Type B pancreatic cell (in vitro differentiated cells): ENCODE measurements around the gene ADGRG3. TPM values are rescaled to one million over a fixed set of nuclear protein-coding genes. Genes with fewer than 3 reads are reported as not detected.
"Not testable (repeated sequence)": the region's sequence is repeated elsewhere in the genome, so short reads cannot be mapped to it uniquely, and the experiment has no call there.

ENCODE experiments used
- DNase-seq: peaks from one replicate; pipeline ENCODE4 v3.0.0; 2021; ENCODE audit warnings: mixed read lengths; ENCODE audit not compliant: unreplicated experiment; ENCODE audit errors: extremely low spot score
- H3K27ac Mint-ChIP-seq: 2 replicates; pipeline ENCODE4 v1.8.0; 2021; ENCODE audit warnings: mild to moderate bottlenecking, mixed read lengths
- H3K27me3 Mint-ChIP-seq: 2 replicates; pipeline ENCODE4 v1.8.0; 2021; ENCODE audit warnings: mixed read lengths
- H3K36me3 Mint-ChIP-seq: 2 replicates; pipeline ENCODE4 v1.8.0; 2021; ENCODE audit warnings: mixed read lengths
- H3K4me1 Mint-ChIP-seq: one replicate; pipeline ENCODE4 v1.8.0; 2021; ENCODE audit warnings: mixed read lengths; ENCODE audit not compliant: unreplicated experiment
- H3K4me3 Mint-ChIP-seq: 2 replicates; pipeline ENCODE4 v1.8.0; 2021; ENCODE audit warnings: mild to moderate bottlenecking, mixed read lengths
- H3K9me3 Mint-ChIP-seq: 2 replicates; pipeline ENCODE4 v1.8.0; 2021; ENCODE audit warnings: mixed read lengths
- CTCF ChIP-seq: fragments of 200-600 bp; sonication (generic); conservative IDR thresholded peaks from 2 replicates; pipeline ENCODE4 v1.5.0; 2021; ENCODE audit warnings: antibody characterized with exemption, mild to moderate bottlenecking
- total RNA-seq: library from RNA; stranded (reverse); gene quantifications from 2 replicates; pipeline ENCODE4 v1.2.1, GENCODE V29; 2021; ENCODE audit warnings: low replicate concordance

ADGRG3 gene
- total RNA-seq, 1 donor from 2014 or later = not detected

GRCh38 chr16:57728336-57729181 lies 60.5 kb downstream of the ADGRG3 start:
- no peak for TF ChIP-seq CTCF
- H3K36me3 Mint-ChIP-seq = peaks cover 4% of the 10 kb centered on the region
- no peaks in the 10 kb centered on the region for H3K4me1 Mint-ChIP-seq
- DNase-seq = no peak
- H3K27ac Mint-ChIP-seq = no peak overlapping the region
- no peak overlapping the region for H3K4me3 Mint-ChIP-seq
- H3K9me3 Mint-ChIP-seq = peaks cover 7% of the 10 kb centered on the region
- H3K27me3 Mint-ChIP-seq = no peaks in the 10 kb centered on the region

DNA sequence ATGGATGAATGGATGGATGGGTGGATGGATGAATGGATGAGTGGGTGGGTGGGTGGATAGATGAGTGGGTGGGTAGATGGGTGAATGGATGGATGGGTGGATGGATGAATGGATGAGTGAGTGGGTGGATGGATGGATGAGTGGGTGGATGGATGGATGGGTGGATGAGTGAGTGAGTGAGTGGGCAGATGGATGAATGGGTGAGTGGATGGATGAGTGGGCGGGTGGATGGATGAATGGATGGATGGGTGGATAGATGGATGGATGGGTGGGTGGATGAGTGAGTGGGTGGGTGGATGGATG lies 61.0 kb downstream of the ADGRG3 start:
- no peak for DNase-seq
- Mint-ChIP-seq H3K36me3 (peaks cover 4% of the 10 kb centered on the region), H3K4me1 (no peaks in the 10 kb centered on the region), H3K27ac (no peak overlapping the region), H3K9me3 (peaks cover 7% of the 10 kb centered on the region), H3K27me3 (no peaks in the 10 kb centered on the region), H3K4me3 (no peak overlapping the region)
- TF ChIP-seq CTCF = no peak

GRCh38 chr16:57729852-57730251 lies 61.7 kb downstream of the ADGRG3 start:
- not testable (repeated sequence) for H3K27ac Mint-ChIP-seq, H3K36me3 Mint-ChIP-seq, H3K27me3 Mint-ChIP-seq, DNase-seq, H3K4me1 Mint-ChIP-seq, H3K9me3 Mint-ChIP-seq, H3K4me3 Mint-ChIP-seq

- Mint-ChIP-seq H3K4me1 (peaks cover 4% of the 10 kb centered on the region), H3K27ac (no peak overlapping the region), H3K9me3 (peaks cover 7% of the 10 kb centered on the region), H3K4me3 (no peak overlapping the region), H3K27me3 (no peaks in the 10 kb centered on the region), H3K36me3 (peaks cover 4% of the 10 kb centered on the region)
- TF ChIP-seq CTCF = no peak
- DNase-seq = no peak
Measured at GRCh38 chr16:57730771-57731730, 62.9 kb downstream of the ADGRG3 start.

GRCh38 chr16:57732037-57732436 lies 63.9 kb downstream of the ADGRG3 start:
- TF ChIP-seq CTCF = no peak
- DNase-seq = no peak
- Mint-ChIP-seq H3K9me3 (peaks cover 7% of the 10 kb centered on the region), H3K4me1 (peaks cover 12% of the 10 kb centered on the region), H3K36me3 (peaks cover 4% of the 10 kb centered on the region), H3K27ac (no peak overlapping the region), H3K27me3 (no peaks in the 10 kb centered on the region), H3K4me3 (no peak overlapping the region)

DNA sequence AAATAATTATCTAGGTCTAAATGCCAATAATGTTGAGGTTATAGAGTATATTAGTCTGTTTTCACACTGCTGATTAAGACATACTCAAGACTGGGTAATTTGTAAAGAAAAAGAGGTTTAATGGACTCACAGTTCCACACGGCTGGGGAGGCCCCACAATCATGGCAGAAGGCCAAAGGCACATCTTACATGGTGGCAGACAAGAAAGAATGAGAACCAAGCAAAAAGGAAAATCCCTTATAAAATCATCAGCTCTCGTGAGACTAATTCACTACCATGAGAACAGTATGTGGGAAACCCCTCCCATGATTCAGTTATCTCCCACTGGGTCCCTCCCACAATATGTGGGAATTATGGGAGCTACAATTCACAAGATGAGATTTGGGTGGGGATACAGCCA lies 64.6 kb downstream of the ADGRG3 start:
- Mint-ChIP-seq H3K9me3 (peaks cover 7% of the 10 kb centered on the region), H3K36me3 (peaks cover 4% of the 10 kb centered on the region), H3K4me3 (peak overlapping the region; percentile 62), H3K27me3 (no peaks in the 10 kb centered on the region), H3K27ac (peak overlapping the region; percentile 40), H3K4me1 (peaks cover 14% of the 10 kb centered on the region)
- no peak for TF ChIP-seq CTCF
- DNase-seq = no peak
